Pancreas (tissue), 10 donors: ENCODE data around the gene ZNF19. TPM values are rescaled to one million over a fixed set of nuclear protein-coding genes. Genes with fewer than 3 reads are reported as not detected.
A peak's percentile ranks its signal among the peaks of the same experiment; 100 is the strongest.

Experiments used
- ATAC-seq, 4 donors: fragments of 200-7000 bp; cut with Tn5 transposase; one replicate each; pipeline versions ENCODE4 v1.8.0 to v1.9.1; 2020; ENCODE audit warnings: mild to moderate bottlenecking in 4 of 4, moderate library complexity in 4 of 4
- DNase-seq, 6 donors: peaks; one replicate each; pipeline ENCODE4 v3.0.0-alpha.2; 2020
- FAIRE-seq: peaks from 2 replicates; lab custom pipeline; 2012; peaks lifted over from hg19 to GRCh38; lab: Jason Lieb, UNC
- H3K27ac ChIP-seq, 4 donors: fragments of 200-600 bp; sonication (generic); 1 replicate in 3 of 4; 2 replicates in 1 of 4; pipeline versions ENCODE4 v1.5.0 to v1.8.0; 2020
- H3K27me3 ChIP-seq, 4 donors: fragments of 200-600 bp; one replicate each; pipeline ENCODE4 v1.8.0; 2021
- H3K36me3 ChIP-seq, 3 donors: fragments of 200-600 bp; sonication (generic) in 1 of 3; one replicate each; pipeline versions ENCODE4 v1.5.0 to v1.8.0; 2020 to 2021
- H3K4me1 ChIP-seq, 3 donors: fragments of 200-600 bp; one replicate each; pipeline ENCODE4 v1.8.0; 2021
- H3K4me3 ChIP-seq, 4 donors: fragments of 200-600 bp; sonication (generic) in 2 of 4; one replicate each; pipeline versions ENCODE4 v1.5.0 to v1.8.0; 2020 to 2021
- H3K9me3 ChIP-seq, 4 donors: fragments of 200-600 bp; one replicate each; pipeline ENCODE4 v1.8.0; 2021
- WGBS, 2 donors: extraction: QIAGEN DNeasy Blood & Tissue Kit; methylation state at CpG; one replicate each; pipeline ENCODE4 v1.1.7; 2013; 5-methylcytosine and 5-hydroxymethylcytosine counted together
- intact Hi-C, 3 donors: fragments of 100-400 bp; cut with DNase I; formaldehyde crosslinking; loops; one replicate each; pipeline versions ENCODE4 v1.11.1 to v1.14.2; 2022
- polyA plus RNA-seq, 2 donors: library from polyadenylated mRNA; stranded (reverse); fragments of 200-250 nt; gene quantifications; one replicate each; pipeline ENCODE4 v1.2.3, GENCODE V29; 2013
- total RNA-seq, 6 donors: library from RNA; stranded (reverse); fragmentation: NEBNext Ultra II Directional in 4 of 6; extraction: Animal tissue kit (Norgen Biotek cat#: 25700) in 4 of 6; gene quantifications; one replicate each; pipeline versions ENCODE4 v1.2.1 to v1.2.4, GENCODE V29; 2021 to 2023
- TF ChIP-seq, protein P1 (sequence below), 4 donors: fragments of 200-600 bp; sonication (generic) in 3 of 4; IDR thresholded peaks; one replicate each; pipeline versions ENCODE4 v1.5.0 to v1.8.0; 2021; ENCODE audit warnings: antibody characterized with exemption in 4 of 4
- donor health status: healthy with polysubstance abuse.
- donor health status: DM: no; HTN: no; CAD: no; lungs with moderate emphysema.
- donor health status: DM: no; HTN: no; CAD: no.
- donor health status: control.
- donor health status: control.
- donor health status: Bipolar disorder and iron deficiency.
- donor health status: DM: yes; HTN: yes; CAD: no.
- donor health status: DM: no; HTN: no; CAD: no.
- donor health status: DM: no; HTN: no; CAD: no.
- donor health status: DM: yes; HTN: yes; CAD: no.

The ZNF19 gene
- total and polyA plus RNA-seq, 8 donors = 2.9 to 7.3 (median 4.9) TPM

GRCh38 chr16:71528257-71528656 is 39.1 kb upstream of the ZNF19 start:
- Histone ChIP-seq H3K36me3 (no peaks in the 10 kb centered on the region), H3K27ac (no peak overlapping the region), H3K27me3 (no peaks in the 10 kb centered on the region), H3K4me3 (peak overlapping the region in 1 of 4 donors; percentile 10), H3K9me3 (no peaks in the 10 kb centered on the region), H3K4me1 (no peaks in the 10 kb centered on the region)
- DNase-seq = no peak
- WGBS, 2 donors = 78 to 81% methylated on average over 1 of the region's 1 CpG
- no peak for FAIRE-seq
- TF ChIP-seq, protein P1, sequence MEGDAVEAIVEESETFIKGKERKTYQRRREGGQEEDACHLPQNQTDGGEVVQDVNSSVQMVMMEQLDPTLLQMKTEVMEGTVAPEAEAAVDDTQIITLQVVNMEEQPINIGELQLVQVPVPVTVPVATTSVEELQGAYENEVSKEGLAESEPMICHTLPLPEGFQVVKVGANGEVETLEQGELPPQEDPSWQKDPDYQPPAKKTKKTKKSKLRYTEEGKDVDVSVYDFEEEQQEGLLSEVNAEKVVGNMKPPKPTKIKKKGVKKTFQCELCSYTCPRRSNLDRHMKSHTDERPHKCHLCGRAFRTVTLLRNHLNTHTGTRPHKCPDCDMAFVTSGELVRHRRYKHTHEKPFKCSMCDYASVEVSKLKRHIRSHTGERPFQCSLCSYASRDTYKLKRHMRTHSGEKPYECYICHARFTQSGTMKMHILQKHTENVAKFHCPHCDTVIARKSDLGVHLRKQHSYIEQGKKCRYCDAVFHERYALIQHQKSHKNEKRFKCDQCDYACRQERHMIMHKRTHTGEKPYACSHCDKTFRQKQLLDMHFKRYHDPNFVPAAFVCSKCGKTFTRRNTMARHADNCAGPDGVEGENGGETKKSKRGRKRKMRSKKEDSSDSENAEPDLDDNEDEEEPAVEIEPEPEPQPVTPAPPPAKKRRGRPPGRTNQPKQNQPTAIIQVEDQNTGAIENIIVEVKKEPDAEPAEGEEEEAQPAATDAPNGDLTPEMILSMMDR (IDR thresholded peaks at IDR 0.05) = no peak
- ATAC-seq = no peak
- intact Hi-C loops = no loop called here

GRCh38 chr16:71526111-71526631 is 37.0 kb upstream of the ZNF19 start, which contains the start of gene CHST4:
TSS of gene CHST4 (plus strand) at chr16:71526426. CDS start at chr16:71536678, 10,252 bp downstream.
- ATAC-seq = peak in 3 of 4 donors; percentile 29 to 76 (median 67)
- no peaks in the 10 kb centered on the region for H3K9me3 ChIP-seq

DNA sequence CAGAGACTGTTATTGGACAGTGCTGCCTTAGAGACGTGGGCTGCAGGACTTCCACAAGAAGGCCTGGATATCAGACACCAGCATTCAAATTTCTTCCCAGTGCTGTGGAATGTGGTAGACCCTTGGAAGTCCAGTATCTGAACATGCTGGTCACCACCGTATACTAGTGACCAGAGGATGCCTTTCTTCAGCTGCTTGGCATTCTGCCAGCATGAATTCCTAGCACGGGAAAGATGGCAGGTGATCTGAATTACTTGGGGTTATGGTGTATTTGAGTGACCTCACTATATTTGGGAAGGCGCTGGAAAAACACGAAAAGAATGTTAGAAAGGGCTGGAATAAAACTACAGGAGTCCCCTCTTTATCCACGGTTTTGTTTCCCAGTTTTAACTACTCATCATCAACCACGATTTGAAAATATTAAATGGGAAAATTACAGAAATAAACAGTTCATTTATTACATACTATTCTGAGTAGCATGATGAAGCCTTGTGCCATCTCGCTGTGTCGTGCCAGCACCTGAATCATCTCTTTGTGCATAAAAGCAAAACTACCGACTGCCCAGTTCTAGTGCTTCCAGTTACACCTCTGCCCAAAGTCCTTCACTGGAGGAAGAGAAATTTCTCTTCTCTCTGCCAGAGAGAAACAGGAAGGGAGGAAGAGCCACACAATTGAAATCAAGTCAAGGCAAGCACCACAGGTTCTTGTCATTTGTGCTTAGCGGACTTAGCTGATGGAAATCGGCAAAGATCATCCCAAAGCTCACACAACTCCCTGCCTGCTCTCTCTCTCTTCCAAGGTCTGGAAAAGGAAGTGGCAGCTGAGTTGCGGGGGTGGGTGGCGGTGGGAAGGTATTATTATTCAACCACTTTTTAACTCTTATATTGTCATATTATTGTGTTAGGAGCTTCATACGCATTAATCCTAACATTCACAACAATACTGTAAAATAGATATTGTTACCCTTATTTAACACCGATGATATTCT is 35.7 kb upstream of the ZNF19 start:
- TF ChIP-seq, protein P1 (IDR thresholded peaks at IDR 0.05) = no peak
- ATAC-seq (peak in 1 of 4 donors; percentile 47), FAIRE-seq (no peak), DNase-seq (no peak)
- no peaks in the 10 kb centered on the region for H3K27me3 ChIP-seq
- no peaks in the 10 kb centered on the region for H3K36me3 ChIP-seq
- WGBS, 2 donors = 48 to 52% methylated on average over 16 of the region's 16 CpGs
- no peaks in the 10 kb centered on the region for H3K9me3 ChIP-seq
- H3K4me3 ChIP-seq = no peak overlapping the region
- H3K4me1 ChIP-seq = no peaks in the 10 kb centered on the region
- H3K27ac ChIP-seq = peak overlapping the region in 2 of 4 donors; percentile 14 to 25
- intact Hi-C loops = no loop called here

More at GRCh38 chr16:71526111-71526631, 37.0 kb upstream of the ZNF19 start, which contains the start of gene CHST4:
- peak within 1 kb of the TSS in 1 of 4 donors; percentile 20 for H3K4me3 ChIP-seq
- DNase-seq = no peak
- no peak for FAIRE-seq
- TF ChIP-seq, protein P1 (IDR thresholded peaks at IDR 0.05) = no peak
- intact Hi-C loops = no loop called here
- H3K27ac ChIP-seq = peak within 1 kb of the TSS in 2 of 4 donors; percentile 25 to 47
- no peaks in the 10 kb centered on the region for H3K27me3 ChIP-seq
- no peaks in the 10 kb centered on the region for H3K36me3 ChIP-seq
- 38 to 43% methylated on average over 9 of the region's 9 CpGs for WGBS, 2 donors
- no peaks in the 10 kb centered on the region for H3K4me1 ChIP-seq

DNA sequence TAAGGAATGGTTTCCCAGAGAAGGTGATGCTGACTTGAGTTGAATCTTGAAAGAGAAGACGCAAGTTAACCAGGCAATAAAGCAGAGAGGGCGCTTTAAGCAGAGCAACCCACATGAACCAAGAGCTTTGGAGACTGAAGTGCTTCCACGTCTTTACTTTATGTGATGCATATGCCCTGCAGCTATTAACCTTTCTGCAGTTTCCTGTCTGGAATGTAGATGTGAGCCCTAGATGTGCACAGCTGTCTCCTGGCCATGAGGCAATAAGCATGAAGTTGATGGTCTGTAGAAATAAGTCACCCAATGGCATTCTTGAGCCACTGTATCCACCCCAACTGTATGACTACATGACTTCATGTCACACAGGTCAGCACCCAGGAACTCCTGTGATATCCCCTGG is 31.4 kb upstream of the ZNF19 start:
- no peak overlapping the region for H3K4me3 ChIP-seq
- H3K36me3 ChIP-seq = no peaks in the 10 kb centered on the region
- TF ChIP-seq, protein P1 (IDR thresholded peaks at IDR 0.05) = no peak
- no peaks in the 10 kb centered on the region for H3K27me3 ChIP-seq
- intact Hi-C loops = no loop called here
- DNase-seq (no peak), FAIRE-seq (no peak), ATAC-seq (no peak)
- no peaks in the 10 kb centered on the region for H3K4me1 ChIP-seq
- no peaks in the 10 kb centered on the region for H3K9me3 ChIP-seq
- WGBS, 2 donors = 74 to 81% methylated on average over 3 of the region's 3 CpGs
- H3K27ac ChIP-seq = no peak overlapping the region
